D721Med (cell line): Measurements from ENCODE around the gene MEF2A.

Experiments used
- DNase-seq: peaks from one replicate; pipeline ENCODE4 v3.0.0; 2011; ENCODE audit warnings: low spot score; ENCODE audit not compliant: insufficient read length
- FAIRE-seq: peaks from 2 replicates; lab custom pipeline; 2011; peaks lifted over from hg19 to GRCh38; lab: Jason Lieb, UNC
- TF ChIP-seq, protein P1 (sequence below): IDR thresholded peaks from 2 replicates; pipeline ENCODE4 v1.5.1; 2012; ENCODE audit warnings: mild to moderate bottlenecking, control low read depth; ENCODE audit not compliant: insufficient read depth; ENCODE audit errors: missing control alignments

Gene MEF2A

DNA sequence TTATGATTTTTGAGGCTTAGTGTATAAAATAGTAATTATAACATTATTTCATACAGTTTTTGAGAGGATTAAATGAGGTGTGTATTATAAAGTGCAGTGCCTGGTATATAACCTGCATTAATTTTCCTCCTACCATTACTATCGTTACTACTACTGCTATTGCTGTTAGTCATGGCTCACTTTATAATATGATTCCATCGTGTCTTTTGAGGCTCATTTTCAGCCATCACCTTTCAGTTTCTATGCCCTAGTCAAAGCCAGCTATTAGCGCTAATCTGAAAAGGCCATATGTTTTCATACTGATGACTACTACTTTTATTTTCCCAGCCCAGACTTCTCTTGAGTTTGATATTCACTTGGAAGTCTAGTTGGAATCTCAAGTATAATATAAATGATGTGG is 5.5 kb downstream of the MEF2A start:
- DNase-seq (no peak), FAIRE-seq (no peak)
- TF ChIP-seq, protein P1, sequence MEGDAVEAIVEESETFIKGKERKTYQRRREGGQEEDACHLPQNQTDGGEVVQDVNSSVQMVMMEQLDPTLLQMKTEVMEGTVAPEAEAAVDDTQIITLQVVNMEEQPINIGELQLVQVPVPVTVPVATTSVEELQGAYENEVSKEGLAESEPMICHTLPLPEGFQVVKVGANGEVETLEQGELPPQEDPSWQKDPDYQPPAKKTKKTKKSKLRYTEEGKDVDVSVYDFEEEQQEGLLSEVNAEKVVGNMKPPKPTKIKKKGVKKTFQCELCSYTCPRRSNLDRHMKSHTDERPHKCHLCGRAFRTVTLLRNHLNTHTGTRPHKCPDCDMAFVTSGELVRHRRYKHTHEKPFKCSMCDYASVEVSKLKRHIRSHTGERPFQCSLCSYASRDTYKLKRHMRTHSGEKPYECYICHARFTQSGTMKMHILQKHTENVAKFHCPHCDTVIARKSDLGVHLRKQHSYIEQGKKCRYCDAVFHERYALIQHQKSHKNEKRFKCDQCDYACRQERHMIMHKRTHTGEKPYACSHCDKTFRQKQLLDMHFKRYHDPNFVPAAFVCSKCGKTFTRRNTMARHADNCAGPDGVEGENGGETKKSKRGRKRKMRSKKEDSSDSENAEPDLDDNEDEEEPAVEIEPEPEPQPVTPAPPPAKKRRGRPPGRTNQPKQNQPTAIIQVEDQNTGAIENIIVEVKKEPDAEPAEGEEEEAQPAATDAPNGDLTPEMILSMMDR, result no peak

DNA sequence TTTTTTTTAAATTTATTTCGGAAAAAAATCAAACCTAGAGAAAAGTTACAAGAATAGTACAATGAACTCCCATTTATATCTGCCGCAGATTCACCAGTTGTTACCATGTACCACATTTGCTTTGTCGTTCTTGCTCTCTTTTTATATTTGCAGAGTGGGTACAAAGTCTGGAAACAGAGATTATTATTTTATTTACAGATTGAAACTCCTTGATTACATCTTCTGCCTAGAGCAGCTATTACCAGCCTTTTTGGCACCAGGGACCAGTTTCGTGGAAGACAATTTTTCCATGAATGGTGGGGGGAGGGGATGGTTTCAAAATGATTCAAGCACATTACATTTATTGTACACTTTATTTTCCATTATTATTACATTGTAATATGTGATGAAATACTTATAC is 8.3 kb downstream of the MEF2A start:
- DNase-seq (no peak), FAIRE-seq (no peak)
- TF ChIP-seq, protein P1, result no peak

DNA sequence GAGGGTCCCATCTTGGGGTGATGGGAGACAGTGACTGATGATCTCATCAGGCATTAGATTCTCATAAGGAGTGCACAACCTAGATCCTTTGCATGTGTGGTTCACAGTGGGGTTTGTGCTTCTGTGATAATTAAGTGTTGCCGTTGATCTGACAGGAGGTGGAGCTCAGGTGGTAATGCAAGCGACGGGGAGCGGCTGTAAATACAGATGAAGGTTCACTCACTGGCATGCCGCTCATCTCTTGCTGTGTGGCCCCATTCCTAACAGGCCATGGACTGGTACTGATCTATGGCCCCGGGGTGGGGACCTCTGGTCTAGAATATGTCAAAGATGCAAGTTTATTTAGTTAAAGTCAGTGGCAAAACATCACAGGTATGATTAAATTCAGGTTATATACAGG is 8.7 kb downstream of the MEF2A start:
- DNase-seq (no peak), FAIRE-seq (no peak)
- TF ChIP-seq, protein P1, result no peak

DNA sequence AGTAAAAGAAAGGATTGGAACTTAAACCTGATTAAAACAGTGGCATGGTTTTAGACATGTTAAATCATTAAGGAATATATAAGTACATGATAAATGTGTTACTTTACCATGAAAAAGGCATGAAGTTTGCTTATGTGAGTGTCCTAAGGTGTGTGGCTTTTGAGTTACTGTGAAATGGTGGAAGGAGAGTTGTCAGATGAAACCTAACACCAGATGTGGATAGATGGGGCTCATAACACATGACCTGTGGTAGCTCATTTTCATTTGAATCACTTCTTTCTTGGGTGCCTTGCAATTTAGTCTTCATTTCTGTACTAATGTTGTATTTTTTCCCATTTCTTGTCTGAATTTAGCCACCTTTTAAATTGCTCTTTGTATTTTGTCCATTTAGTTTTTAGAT is 13.0 kb downstream of the MEF2A start:
- DNase-seq (no peak), FAIRE-seq (no peak)
- TF ChIP-seq, protein P1, result no peak

DNA sequence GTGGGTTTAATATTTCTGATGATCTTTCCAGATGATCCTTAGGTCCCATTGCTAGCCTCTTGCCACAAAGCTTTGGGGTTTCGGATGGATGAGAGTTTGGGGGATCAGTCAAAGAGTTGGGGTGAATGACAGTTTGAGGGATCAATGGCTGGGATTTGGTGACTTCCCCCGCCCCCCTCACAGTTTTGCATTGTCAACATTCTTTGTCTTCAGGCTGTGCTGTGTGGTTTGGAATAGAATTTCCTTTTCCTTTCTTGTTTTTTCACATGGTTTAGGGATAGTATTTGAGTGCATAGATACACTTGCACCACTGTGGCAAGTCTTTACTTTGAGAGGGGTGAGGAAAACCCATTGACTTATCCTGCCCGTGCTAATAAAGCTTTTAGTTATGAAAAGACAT is 14.3 kb downstream of the MEF2A start:
- TF ChIP-seq, protein P1, result no peak
- no peak for DNase-seq
- FAIRE-seq, result no peak

DNA sequence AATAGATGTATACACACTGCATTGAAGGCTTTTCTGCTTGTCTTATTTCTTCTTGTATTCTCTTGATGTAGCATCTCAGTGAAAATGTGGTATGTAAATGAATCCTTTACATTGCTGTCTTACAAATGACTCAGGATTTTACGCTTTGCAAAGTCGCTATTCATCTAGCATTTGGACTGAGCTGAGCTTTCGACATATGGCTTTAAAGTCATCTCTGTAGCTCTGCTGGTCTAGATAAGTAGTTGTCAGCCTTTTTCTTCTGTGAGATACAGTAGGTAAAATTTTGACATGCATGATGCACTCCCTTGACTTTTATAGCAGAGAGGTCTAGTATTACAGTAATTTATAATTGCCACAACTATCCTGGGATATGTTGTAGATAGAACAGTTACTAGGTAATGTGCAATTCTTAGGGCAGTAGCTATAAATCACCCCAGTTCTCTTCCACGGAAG is 16.8 kb downstream of the MEF2A start:
- DNase-seq, result no peak
- no peak for FAIRE-seq
- TF ChIP-seq, protein P1, result no peak

DNA sequence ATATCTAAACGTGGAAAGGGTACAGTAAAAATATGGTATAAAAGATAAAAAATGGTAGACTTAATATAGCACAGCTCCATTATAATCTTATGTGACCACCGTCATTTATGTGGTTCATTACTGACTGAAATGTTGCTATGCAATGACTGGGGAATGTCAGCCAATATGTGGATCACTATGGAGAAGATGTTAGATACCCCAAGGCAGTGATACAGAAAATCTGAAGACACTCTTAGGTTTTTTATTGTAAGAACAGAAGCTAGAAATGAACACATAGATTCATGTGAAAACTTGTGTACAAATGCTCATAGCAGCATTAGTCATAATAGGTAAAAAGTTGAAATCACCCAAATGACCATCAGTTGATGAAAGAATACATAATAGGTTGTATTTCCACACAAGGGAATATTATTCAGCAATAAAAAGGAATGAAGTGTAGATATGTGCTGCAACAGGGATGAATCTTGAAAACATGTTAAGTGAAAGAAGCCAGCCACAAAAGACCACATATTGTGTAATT is 18.4 kb downstream of the MEF2A start:
- TF ChIP-seq, protein P1, result no peak
- FAIRE-seq (no peak), DNase-seq (no peak)
